Measurements from ENCODE around the gene WNT2.

Gene WNT2
- total RNA-seq, result 0 to 0.03 (median 0) reads per million in 9 experiments

DNA sequence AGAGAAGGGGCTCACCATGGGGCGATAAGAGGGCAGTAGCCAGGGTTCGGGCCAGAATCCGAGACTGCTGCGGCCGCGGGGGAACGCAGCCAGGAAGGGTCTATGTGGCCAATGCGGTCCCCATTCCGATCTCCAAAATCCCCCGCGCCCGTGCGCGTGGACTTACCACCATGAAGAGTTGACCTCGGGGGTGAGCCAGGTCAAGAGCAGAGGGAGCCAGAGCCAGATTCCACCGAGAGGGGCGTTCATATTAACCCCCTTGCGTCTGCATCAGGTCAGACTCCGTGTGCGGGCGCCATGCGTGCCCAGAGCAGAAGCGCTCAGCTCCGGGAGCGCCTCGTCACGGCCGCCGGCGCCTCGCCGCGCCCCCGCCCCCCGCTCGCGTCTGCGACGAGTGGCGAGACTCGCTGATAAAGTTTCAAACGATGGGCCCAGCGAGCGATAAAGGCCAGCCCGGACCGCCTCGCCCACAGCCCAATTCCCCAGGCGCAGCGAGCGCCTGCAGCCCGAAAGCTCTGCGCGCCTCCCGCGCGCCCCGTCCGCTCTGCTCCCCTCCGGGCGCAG is at the start of gene WNT2:
TSS of gene WNT2 (minus strand) at position 318 of the 564 bp plus-strand sequence. CDS start at position 249, 69 bp downstream.
- H3K4me3 Mint-ChIP-seq, result no peak within 1 kb of the TSS

DNA sequence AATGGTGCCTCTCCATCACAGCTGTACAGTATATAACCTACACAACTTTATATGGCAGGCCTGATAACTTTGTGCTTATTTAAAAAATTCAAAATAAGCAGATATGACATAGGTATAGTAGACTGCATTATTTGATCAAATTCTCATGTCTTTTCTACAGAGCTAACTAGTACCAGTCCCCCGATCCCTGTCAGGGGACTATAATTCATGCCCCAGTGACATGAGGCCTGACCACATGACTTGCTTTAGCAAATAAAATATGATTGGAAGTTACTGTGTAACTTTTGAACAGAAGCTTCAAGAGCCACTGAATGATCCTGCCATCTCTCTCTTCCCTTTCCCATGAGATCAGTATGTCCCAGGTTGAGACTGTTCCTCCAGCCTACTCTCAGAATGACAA is 49.2 kb upstream of the WNT2 start:
- Mint-ChIP-seq H3K9me3 (peaks cover 0 to 3% of the 10 kb centered on the region in 2 donors), H3K4me1 (ENCODE audit: low read depth in 2 of 2) (no peaks in the 10 kb centered on the region), H3K4me3 (no peak overlapping the region), H3K27ac (no peak overlapping the region), H3K36me3 (ENCODE audit: insufficient read depth) (no peaks in the 10 kb centered on the region), H3K27me3 (no peaks in the 10 kb centered on the region)
- ATAC-seq (replicated peaks), result no peak
- DNase-seq, result no peak

More for the DNA sequence above, at the start of gene WNT2:
- Mint-ChIP-seq H3K36me3 (ENCODE audit: insufficient read depth) (no peaks in the 10 kb centered on the region), H3K9me3 (no peaks in the 10 kb centered on the region), H3K27me3 (peaks cover 44 to 77% of the 10 kb centered on the region in 2 donors), H3K27ac (no peak within 1 kb of the TSS), H3K4me1 (ENCODE audit: low read depth in 2 of 2) (peaks cover 4 to 6% of the 10 kb centered on the region in 2 donors)
- DNase-seq, result no peak
- ATAC-seq (replicated peaks), result no peak

GRCh38 chr7:117364339-117365080 is 41.7 kb upstream of the WNT2 start:
- no peaks in the 10 kb centered on the region for H3K36me3 Mint-ChIP-seq (ENCODE audit: insufficient read depth)

GRCh38 chr7:117362294-117362888 is 39.5 kb upstream of the WNT2 start:
- Mint-ChIP-seq H3K36me3 (ENCODE audit: insufficient read depth) (no peaks in the 10 kb centered on the region), H3K4me1 (ENCODE audit: low read depth in 2 of 2) (no peaks in the 10 kb centered on the region), H3K27ac (no peak overlapping the region), H3K9me3 (peaks cover 0 to 7% of the 10 kb centered on the region in 2 donors), H3K27me3 (no peaks in the 10 kb centered on the region), H3K4me3 (no peak overlapping the region)
- ATAC-seq (replicated peaks) (no peak), DNase-seq (no peak)

More at GRCh38 chr7:117364339-117365080, 41.7 kb upstream of the WNT2 start:
- Mint-ChIP-seq H3K4me1 (ENCODE audit: low read depth in 2 of 2) (no peaks in the 10 kb centered on the region), H3K4me3 (no peak overlapping the region), H3K27me3 (no peaks in the 10 kb centered on the region), H3K9me3 (peaks cover 0 to 7% of the 10 kb centered on the region in 2 donors), H3K27ac (no peak overlapping the region)
- no peak for ATAC-seq (replicated peaks)
- DNase-seq, result no peak

- no peak for ATAC-seq (replicated peaks)
- Mint-ChIP-seq H3K27ac (no peak overlapping the region), H3K27me3 (no peaks in the 10 kb centered on the region), H3K9me3 (peaks cover 2 to 14% of the 10 kb centered on the region in 2 donors), H3K36me3 (ENCODE audit: insufficient read depth) (peaks cover 2% of the 10 kb centered on the region), H3K4me3 (no peak overlapping the region), H3K4me1 (ENCODE audit: low read depth in 2 of 2) (no peaks in the 10 kb centered on the region)
- no peak for DNase-seq
These were observed 27.2 kb upstream of the WNT2 start for GRCh38 chr7:117350027-117350426.

DNA sequence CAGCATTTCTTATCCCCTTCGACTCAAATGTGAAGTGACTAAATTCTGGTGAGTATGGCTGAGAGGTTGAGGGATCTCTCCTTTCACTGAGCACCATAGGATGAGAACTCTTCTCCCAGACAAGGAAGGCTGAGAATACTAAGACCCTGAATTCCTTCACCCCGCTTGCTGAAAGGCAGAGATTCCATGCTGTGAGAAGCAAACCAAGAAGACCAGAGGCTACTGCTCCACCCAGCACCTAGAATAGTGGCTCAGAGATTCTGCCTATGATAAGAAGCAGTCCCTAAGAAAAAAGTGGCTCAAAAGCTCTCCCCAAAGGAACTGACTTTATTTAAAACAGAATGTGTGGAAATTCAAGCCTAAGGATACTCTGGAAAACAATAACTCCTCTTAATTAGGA is 26.7 kb upstream of the WNT2 start:
- no peak for ATAC-seq (replicated peaks)
- no peaks in the 10 kb centered on the region for H3K27me3 Mint-ChIP-seq

DNA sequence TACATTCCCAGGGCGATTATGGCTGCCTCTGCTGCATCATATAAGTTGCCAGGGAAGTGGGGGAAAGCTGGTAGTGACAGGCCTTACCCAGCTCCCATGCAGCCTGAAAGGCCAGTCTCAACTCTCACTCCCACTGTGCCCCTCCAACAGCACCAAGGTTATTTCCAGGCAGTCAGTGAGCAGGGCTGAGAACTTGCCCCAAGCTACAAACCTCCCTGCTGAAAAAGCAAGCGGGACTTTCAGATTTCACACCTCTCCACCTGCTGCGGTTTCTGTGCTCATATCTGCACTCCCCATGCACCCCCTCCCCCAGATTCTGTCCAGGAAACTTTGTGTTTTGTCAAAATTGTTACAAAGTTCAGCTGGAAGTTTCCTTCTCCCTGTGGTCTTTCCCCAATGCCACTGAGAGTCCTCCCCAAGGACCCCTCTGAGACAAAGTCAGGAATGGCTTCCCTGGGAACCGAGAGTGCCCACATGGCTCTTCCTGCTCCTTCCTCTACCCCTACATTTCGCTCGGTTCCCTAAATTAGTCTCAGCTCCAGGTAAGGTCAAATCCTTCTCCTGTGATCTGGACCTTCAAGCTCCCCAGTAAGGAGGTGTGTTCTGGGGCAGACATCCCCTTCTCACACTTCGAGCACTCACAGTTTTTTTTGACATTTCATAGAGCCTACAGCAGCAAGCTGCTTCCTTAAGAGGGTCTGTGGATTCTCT is 25.3 kb upstream of the WNT2 start:
- no peaks in the 10 kb centered on the region for H3K4me1 Mint-ChIP-seq (ENCODE audit: low read depth in 2 of 2)
- DNase-seq (no peak), ATAC-seq (replicated peaks) (no peak)
- H3K4me3 Mint-ChIP-seq, result no peak overlapping the region
- no peaks in the 10 kb centered on the region for H3K27me3 Mint-ChIP-seq
- H3K36me3 Mint-ChIP-seq (ENCODE audit: insufficient read depth), result peaks cover 2% of the 10 kb centered on the region
- H3K27ac Mint-ChIP-seq, result no peak overlapping the region
- H3K9me3 Mint-ChIP-seq, result peaks cover 2 to 14% of the 10 kb centered on the region in 2 donors

More for the DNA sequence above, 26.7 kb upstream of the WNT2 start:
- Mint-ChIP-seq H3K27ac (no peak overlapping the region), H3K9me3 (peaks cover 2 to 14% of the 10 kb centered on the region in 2 donors), H3K4me1 (ENCODE audit: low read depth in 2 of 2) (no peaks in the 10 kb centered on the region), H3K4me3 (no peak overlapping the region), H3K36me3 (ENCODE audit: insufficient read depth) (peaks cover 2% of the 10 kb centered on the region)
- DNase-seq, result no peak

DNA sequence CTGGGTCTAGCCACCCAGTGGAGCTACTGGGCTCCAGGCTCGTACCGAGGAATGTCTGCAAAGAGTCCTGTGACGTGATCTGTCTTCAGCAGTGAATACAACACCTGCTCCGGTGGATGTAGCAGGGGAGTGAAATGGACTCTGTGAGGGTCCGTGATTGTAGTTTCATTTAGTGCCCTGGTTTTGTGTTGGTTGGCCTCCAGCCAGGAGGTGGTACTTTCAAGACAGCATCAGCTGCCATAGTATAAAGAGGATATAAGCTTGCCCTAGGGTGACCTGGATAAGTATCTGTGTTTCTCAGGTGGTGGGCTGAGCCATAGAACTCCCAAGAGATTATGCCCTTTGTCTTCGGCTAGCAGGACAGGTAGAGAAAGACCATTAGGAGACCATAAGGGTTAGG is 24.6 kb upstream of the WNT2 start:
- no peak for ATAC-seq (replicated peaks)
- Mint-ChIP-seq H3K4me3 (no peak overlapping the region), H3K4me1 (ENCODE audit: low read depth in 2 of 2) (no peaks in the 10 kb centered on the region), H3K27me3 (no peaks in the 10 kb centered on the region), H3K9me3 (peaks cover 2 to 14% of the 10 kb centered on the region in 2 donors), H3K27ac (no peak overlapping the region), H3K36me3 (ENCODE audit: insufficient read depth) (peaks cover 2% of the 10 kb centered on the region)
- no peak for DNase-seq

GRCh38 chr7:117346161-117346560 is 23.3 kb upstream of the WNT2 start:
- ATAC-seq (replicated peaks) (no peak), DNase-seq (no peak)
- Mint-ChIP-seq H3K9me3 (peaks cover 0 to 14% of the 10 kb centered on the region in 2 donors), H3K4me3 (no peak overlapping the region), H3K4me1 (ENCODE audit: low read depth in 2 of 2) (no peaks in the 10 kb centered on the region), H3K27me3 (no peaks in the 10 kb centered on the region), H3K36me3 (ENCODE audit: insufficient read depth) (peaks cover 2% of the 10 kb centered on the region), H3K27ac (no peak overlapping the region)

DNA sequence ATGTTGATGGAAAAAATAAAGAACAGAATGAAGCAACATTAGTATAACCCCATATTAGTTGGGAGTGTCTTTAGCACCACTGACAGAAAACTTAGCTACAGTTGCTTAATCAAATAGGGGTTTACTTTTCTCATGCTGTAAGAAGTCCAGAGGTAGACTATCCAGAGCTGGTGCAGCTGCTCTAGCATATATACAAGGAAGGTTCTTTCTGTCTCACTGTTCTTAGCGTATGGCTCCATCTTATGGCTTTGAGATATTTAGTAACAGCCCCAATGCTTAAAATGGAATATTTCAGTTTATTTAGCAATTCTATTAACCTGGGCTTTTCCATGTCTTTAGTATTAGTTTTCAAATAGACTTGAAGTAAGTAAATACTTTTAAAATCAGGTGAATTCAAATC is 15.2 kb upstream of the WNT2 start:
- Mint-ChIP-seq H3K27ac (no peak overlapping the region), H3K36me3 (ENCODE audit: insufficient read depth) (no peaks in the 10 kb centered on the region), H3K9me3 (peaks cover 0 to 5% of the 10 kb centered on the region in 2 donors), H3K4me1 (ENCODE audit: low read depth in 2 of 2) (no peaks in the 10 kb centered on the region), H3K27me3 (no peaks in the 10 kb centered on the region), H3K4me3 (no peak overlapping the region)
- DNase-seq, result no peak
- ATAC-seq (replicated peaks), result no peak

DNA sequence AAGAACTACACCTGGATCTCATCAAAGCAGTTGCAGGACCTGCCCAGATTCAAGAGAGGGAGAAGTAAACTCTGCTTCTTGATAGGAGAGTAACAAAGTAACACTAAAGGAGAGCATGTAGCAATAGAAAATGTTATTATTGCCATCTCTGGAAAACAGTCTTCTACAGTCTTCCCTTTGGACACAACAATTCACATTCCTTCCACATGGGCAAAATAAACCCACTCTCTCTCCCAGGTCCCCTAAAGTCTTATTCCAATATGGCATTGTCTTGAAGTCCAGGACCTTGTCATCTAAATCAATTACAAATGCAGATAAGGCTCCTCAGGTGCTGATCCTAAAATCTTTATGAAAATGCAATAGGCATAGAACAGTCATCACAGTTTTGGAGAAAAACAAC is 10.3 kb upstream of the WNT2 start:
- Mint-ChIP-seq H3K4me3 (no peak overlapping the region), H3K4me1 (ENCODE audit: low read depth in 2 of 2) (no peaks in the 10 kb centered on the region)

GRCh38 chr7:117332031-117332430 is 9.2 kb upstream of the WNT2 start:
- no peaks in the 10 kb centered on the region for H3K4me1 Mint-ChIP-seq (ENCODE audit: low read depth in 2 of 2)
- H3K27ac Mint-ChIP-seq, result no peak overlapping the region
- no peak overlapping the region for H3K4me3 Mint-ChIP-seq
- H3K9me3 Mint-ChIP-seq, result peaks cover 0 to 2% of the 10 kb centered on the region in 2 donors
- no peaks in the 10 kb centered on the region for H3K27me3 Mint-ChIP-seq
- ATAC-seq (replicated peaks), result no peak
- DNase-seq, result no peak
- no peaks in the 10 kb centered on the region for H3K36me3 Mint-ChIP-seq (ENCODE audit: insufficient read depth)

More for the DNA sequence above, 10.3 kb upstream of the WNT2 start:
- ATAC-seq (replicated peaks) (no peak), DNase-seq (no peak)
- H3K9me3 Mint-ChIP-seq, result peaks cover 2 to 5% of the 10 kb centered on the region in 2 donors
- H3K27me3 Mint-ChIP-seq, result no peaks in the 10 kb centered on the region
- H3K27ac Mint-ChIP-seq, result no peak overlapping the region
- no peaks in the 10 kb centered on the region for H3K36me3 Mint-ChIP-seq (ENCODE audit: insufficient read depth)

DNA sequence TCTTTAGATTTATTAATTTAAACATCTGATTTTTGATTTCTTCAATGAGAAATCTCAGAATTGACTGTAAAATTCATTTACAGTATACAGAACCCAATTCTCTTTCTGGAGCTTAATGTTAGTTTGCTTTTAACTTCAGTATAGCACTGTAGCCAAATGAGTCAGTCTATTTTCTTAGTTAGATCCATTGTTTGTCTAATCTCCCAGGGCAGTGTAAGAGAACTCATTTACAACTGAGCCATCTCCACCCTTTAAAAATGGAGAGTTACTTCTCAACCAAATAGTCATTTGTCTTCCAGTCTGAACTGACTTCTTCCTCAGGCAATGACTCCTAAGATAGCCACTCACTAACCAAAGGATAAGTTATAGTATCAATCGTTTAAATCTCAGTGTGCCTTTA is 3.0 kb upstream of the WNT2 start:
- DNase-seq, result no peak

More for the DNA sequence above, 3.0 kb upstream of the WNT2 start:
- Mint-ChIP-seq H3K4me1 (ENCODE audit: low read depth in 2 of 2) (peaks cover 4 to 6% of the 10 kb centered on the region in 2 donors), H3K27ac (no peak overlapping the region), H3K9me3 (peaks cover 0 to 2% of the 10 kb centered on the region in 2 donors), H3K27me3 (peaks cover 33 to 59% of the 10 kb centered on the region in 2 donors), H3K4me3 (no peak overlapping the region), H3K36me3 (ENCODE audit: insufficient read depth) (no peaks in the 10 kb centered on the region)
- no peak for ATAC-seq (replicated peaks)
